ENCODE results near the gene ST6GALNAC3.

ST6GALNAC3 gene

GRCh38 chr1:76247261-76247852 is 172.8 kb downstream of the ST6GALNAC3 start:
- DNase-seq (ENCODE audit: low read depth in 3 of 3) = no peak

DNA sequence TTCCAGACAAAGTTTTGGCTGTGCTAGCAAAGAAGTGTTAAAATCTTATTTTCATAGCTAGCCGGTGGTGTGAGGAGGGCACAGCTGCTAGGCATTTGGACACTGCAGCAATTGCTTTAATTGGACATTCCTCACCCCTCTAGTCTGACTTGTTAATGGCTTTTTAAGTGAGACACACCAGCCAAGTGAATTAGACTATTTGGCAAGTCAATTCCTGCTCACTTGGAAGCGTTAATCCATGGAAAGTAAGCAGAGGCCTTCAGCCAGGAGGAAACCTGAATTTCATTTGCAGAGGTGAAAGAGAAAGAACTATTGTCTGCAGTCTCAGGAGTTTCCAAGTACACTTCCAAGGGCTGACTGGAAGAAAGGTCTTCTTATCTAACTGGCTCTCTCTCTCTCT is 175.7 kb downstream of the ST6GALNAC3 start:
- DNase-seq (ENCODE audit: low read depth in 3 of 3) = no peak

DNA sequence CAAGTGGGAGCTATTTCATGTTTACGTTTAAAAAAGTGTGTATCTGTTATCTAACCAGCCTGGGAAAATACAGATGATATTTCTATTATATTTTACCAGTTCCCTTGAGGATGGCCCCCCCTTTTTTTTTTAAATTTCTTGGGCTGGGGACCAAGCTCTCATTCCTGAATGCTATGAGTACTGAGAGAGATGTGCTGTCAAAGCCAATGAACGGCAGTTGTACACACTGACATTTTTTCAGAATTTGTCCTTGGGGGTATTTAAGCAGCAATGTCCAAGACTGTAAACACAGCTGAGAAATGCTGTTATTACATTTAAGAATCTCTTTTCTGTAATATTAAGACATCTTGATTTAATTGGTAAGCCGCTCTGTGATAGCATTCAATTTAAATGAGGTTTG is 177.9 kb downstream of the ST6GALNAC3 start:
- no peak for DNase-seq (ENCODE audit: low read depth in 3 of 3)

- no peak for DNase-seq (ENCODE audit: low read depth in 3 of 3)
Measured at GRCh38 chr1:76254104-76255030, 179.8 kb downstream of the ST6GALNAC3 start.

DNA sequence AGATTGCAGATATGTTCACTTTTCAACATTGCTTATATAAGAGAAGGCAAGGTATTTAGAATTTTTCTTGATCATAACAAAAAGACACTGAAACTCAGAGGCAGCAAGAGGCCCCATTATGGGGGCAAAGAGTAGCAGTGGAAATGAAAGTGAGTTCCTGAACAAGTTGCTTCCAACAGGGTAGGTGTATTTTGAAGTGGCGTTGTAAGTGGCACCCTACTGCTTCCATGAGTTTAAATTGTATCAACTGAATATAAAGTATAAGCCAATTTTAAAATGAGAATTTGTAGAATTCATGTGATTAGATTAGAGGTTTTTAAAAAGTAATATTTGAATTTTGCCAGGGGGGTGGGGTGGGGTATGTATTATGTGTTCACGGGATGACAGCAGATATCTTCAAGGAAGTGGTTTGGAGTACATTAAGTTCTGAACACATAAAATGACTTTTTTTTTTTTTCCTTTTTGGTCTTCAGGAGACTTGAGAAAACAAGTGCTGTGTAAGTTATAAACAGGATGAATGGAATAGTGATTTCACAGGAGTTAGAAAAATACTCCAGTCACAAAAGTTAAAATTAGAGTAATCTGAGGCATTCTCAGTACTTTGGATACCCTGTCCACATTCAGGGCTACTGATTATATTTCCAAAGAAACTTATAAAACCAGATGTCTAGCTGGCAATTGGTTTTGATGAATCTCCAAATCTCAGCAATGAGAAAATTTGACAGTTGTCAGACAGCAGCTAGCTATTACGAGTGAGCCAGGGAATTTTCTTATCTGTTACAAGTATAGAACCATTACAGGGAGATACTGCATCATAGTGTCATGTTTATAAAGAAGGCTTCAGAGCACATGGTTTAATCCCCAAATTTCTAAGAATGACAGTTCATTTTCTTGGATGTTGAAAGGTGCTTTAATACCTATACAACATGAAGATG is 182.0 kb downstream of the ST6GALNAC3 start:
- DNase-seq (ENCODE audit: low read depth in 3 of 3) = no peak

DNA sequence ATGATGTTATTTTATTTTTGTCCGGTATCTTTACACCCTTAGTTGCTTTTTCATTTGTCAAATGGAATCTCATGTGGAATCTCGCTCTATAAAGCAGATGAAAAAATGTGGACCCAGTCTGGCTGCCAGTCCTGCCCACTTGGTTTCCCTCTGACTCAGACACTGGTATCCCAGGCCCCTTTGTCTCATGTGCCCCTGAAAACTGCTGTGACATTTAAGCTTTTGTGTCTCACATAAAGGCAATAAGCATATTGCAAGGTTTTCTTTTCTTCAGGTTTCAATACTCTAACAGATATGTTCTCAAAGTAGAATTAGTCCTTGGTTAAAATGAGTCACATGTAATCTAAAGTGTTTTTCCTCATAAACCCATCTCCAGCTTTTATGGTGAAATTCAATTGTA is 183.3 kb downstream of the ST6GALNAC3 start:
- DNase-seq (ENCODE audit: low read depth in 3 of 3) = peak in 1 of 3 experiments; percentile 22

DNA sequence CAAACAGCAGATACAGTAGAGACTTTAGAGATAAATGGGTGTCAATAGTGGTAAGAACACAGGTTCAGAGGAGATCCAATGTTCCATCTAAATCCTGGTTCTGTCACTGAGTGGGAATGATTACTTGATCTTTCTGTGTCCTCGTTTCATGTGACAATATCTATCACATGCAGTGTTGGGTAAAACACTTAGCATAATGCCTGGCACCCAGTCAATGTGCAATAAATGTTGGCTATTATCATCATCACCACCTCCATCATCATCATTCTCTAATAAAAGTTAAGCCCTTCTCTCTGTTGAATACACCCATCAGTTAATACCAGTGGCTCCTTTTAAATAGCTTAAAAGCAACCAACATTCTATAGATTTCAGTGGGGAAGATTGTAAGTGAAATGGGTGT is 184.7 kb downstream of the ST6GALNAC3 start:
- no peak for DNase-seq (ENCODE audit: low read depth in 3 of 3)

GRCh38 chr1:76260279-76260678 is 185.7 kb downstream of the ST6GALNAC3 start:
- no peak for DNase-seq (ENCODE audit: low read depth in 3 of 3)

- DNase-seq (ENCODE audit: low read depth in 3 of 3) = no peak
Measured at GRCh38 chr1:76262601-76263000, 188.1 kb downstream of the ST6GALNAC3 start.

DNA sequence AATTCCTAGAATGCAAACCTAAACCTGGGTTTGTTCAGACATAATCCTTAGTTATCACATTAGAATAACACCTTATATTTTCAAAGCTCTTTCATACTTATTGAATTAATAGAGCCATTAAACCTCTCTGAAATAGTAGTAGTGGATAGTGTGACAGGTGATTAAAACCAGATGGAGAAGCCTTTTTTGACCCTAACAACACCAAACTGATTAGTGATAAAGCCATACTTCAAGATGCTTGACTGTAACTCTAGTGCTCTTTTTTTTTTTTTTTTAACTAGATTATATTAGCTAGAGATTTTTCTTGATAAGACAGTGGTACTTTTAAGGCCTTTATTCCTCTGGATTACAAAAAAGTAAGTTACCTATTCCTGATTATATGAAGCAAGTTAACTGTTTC is 190.1 kb downstream of the ST6GALNAC3 start:
- DNase-seq (ENCODE audit: low read depth in 3 of 3) = no peak

GRCh38 chr1:76266762-76267161 is 192.2 kb downstream of the ST6GALNAC3 start:
- no peak for DNase-seq (ENCODE audit: low read depth in 3 of 3)

DNA sequence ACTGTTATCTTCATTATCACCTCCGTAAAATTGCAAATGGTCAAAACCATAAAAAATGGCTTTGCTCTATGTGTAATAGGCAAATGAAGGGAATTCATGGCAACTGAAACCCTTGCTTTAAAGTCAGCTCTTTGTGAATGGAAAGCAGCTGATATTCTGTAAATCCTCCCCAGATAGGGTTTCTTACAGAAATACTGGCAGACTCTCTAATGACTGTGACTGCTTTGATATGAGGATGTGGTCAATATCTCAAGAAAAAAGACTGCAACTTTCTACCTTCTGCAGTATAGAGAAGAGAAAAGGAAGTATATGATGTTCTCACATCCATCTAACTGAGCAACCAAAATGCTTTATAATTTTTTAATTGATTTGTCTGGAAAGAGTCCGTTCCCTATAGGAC is 193.1 kb downstream of the ST6GALNAC3 start:
- DNase-seq (ENCODE audit: low read depth in 3 of 3) = no peak

DNA sequence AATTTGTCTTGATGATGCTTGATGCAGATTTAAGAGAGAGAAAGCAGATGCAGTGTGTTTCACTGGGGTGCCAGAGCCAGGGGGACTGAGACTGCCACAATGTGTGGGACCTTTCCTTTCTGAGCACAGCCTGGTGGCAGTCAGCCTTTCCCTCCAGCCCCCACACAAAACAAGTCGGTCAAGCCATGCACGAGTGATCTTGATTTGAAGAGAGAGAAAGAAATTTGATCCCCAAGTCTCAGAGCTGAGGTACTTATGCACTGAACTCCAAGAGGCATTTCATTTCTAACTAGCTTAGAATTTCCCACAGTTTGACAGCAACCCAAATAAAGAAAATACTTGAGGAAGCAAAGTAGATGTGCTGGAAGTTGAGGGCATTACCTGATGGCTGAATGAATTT is 193.8 kb downstream of the ST6GALNAC3 start:
- no peak for DNase-seq (ENCODE audit: low read depth in 3 of 3)

DNA sequence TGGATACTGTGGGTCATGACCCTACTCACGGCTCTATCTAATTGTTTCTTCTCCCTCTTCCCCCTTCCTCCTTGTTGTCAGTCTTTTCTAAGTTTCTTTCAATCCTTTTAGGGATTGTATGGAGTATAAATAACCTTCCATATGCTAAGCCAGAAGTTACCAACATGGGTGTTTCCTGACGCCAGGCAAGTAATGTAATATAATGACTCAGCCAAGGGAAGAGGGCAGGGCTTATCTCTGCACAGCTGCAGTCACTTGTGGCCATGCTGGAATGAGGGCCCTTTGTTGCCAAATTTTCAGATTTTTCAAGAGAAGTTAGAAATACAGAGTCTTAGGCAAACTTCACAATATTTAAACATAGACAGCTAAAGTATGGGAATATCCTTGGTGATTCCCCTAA is 194.6 kb downstream of the ST6GALNAC3 start:
- no peak for DNase-seq (ENCODE audit: low read depth in 3 of 3)

GRCh38 chr1:76274302-76274701 is 199.8 kb downstream of the ST6GALNAC3 start:
- DNase-seq (ENCODE audit: low read depth in 3 of 3) = no peak

GRCh38 chr1:76274718-76275117 is 200.2 kb downstream of the ST6GALNAC3 start:
- no peak for DNase-seq (ENCODE audit: low read depth in 3 of 3)

DNA sequence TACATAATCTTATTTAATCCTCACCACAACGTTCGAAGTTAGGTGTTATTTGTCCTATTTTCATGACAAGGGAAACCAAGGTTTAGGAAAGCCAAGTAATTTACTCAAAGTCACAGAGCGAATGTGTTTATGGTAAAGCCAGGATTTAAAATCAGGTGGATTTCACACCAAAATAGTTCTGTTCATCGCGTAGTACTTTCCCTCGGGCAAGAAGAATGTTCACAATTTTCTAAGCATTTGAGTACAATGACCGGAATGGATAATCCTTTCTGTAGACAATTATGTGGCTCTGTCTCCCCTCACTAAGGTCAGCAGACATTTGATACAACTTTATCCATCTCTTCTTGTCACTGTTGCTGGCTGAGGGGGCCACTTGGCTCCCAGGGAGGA is 204.2 kb downstream of the ST6GALNAC3 start:
- no peak for DNase-seq (ENCODE audit: low read depth in 3 of 3)

- DNase-seq (ENCODE audit: low read depth in 3 of 3) = no peak
Measured at GRCh38 chr1:76279101-76279748, 204.7 kb downstream of the ST6GALNAC3 start.

GRCh38 chr1:76281306-76281705 is 206.8 kb downstream of the ST6GALNAC3 start:
- DNase-seq (ENCODE audit: low read depth in 3 of 3) = no peak

- no peak for DNase-seq (ENCODE audit: low read depth in 3 of 3)
Measured at GRCh38 chr1:76284842-76285241, 210.3 kb downstream of the ST6GALNAC3 start.

DNA sequence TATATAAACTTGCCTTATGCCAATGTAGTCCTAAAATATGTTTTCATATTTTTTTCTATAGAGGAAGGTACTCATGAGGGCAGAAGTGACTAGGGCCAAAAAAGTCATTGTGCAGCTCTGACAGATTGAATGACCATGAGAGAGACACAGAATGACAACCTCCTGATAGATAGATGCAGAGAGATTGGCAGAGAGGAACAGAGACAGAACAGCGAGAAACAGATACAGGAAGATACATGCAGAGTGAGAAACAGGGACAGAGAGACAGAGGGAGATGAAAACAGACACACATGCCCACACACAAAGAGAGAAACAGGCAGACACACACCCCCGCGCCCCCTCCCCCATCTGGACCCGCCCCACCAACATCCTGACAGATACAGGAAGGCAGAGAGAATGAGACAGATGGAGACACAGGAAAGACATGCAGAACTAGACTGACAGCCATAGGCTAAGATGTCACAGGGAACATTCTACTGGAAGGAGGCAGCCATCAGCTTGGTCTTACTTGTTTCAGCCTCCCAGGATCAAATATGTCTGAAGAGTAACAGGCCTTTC is 211.1 kb downstream of the ST6GALNAC3 start:
- no peak for DNase-seq (ENCODE audit: low read depth in 3 of 3)
